HEK293 (cell line): Measurements from ENCODE around the gene PTER.

ENCODE experiments used
- CTCF ChIA-PET: fragments of 350-600 bp; formaldehyde crosslinking; extraction: SDS; loops from one replicate; lab custom pipeline; 2021; ENCODE audit warnings: antibody characterized with exemption; lab: Yijun Ruan, JAX
- POLR2A ChIA-PET: fragments of 300-600 bp; formaldehyde crosslinking; extraction: SDS; loops from one replicate; lab custom pipeline; 2020; ENCODE audit warnings: antibody characterized with exemption, inconsistent platforms; lab: Yijun Ruan, JAX
- H3K27ac ChIP-seq: fragments of 200-500 bp; sonication (Bioruptor generic); 2 replicates; pipeline ENCODE4 v1.5.1; 2014; ENCODE audit warnings: low read depth, low read length, control low read depth, inconsistent platforms; ENCODE audit errors: extremely low read depth
- H3K36me3 ChIP-seq, 2 experiments: fragments of 200-500 bp in 1 of 2; sonication (Bioruptor generic) in 1 of 2; 1 replicate in 1 of 2; 2 replicates in 1 of 2; pipeline ENCODE4 v1.5.1; 2014 to 2017; ENCODE audit warnings: inconsistent platforms in 2 of 2, low read length in 2 of 2; ENCODE audit not compliant: control insufficient read depth in 2 of 2, insufficient read depth in 1 of 2
- H3K4me1 ChIP-seq: fragments of 200-500 bp; sonication (Bioruptor generic); 2 replicates; pipeline ENCODE4 v1.5.1; 2014; ENCODE audit warnings: mild to moderate bottlenecking, low read length, inconsistent platforms; ENCODE audit not compliant: control insufficient read depth, insufficient read depth
- H3K4me3 ChIP-seq: 2 replicates; pipeline ENCODE4 v1.5.1; 2011; ENCODE audit warnings: low read depth, mild to moderate bottlenecking, control low read depth, low read length, moderate library complexity
- H3K9me3 ChIP-seq: fragments of 200-500 bp; sonication (Bioruptor generic); 2 replicates; pipeline ENCODE4 v1.5.1; 2014; ENCODE audit warnings: low read depth, low read length, inconsistent platforms; ENCODE audit not compliant: control insufficient read depth, insufficient read depth
- EGR2 ChIP-seq: fragments of 450-650 bp; formaldehyde crosslinking; IDR thresholded peaks from 2 replicates; pipeline ENCODE4 v1.5.1; 2016; ENCODE audit warnings: low read depth, missing biosample characterization, missing genetic modification characterization
- GFI1B ChIP-seq: fragments of 450-650 bp; formaldehyde crosslinking; IDR thresholded peaks from 2 replicates; pipeline ENCODE4 v1.5.1; 2016; ENCODE audit warnings: missing biosample characterization, missing genetic modification characterization
- MYNN ChIP-seq: fragments of 450-650 bp; formaldehyde crosslinking; IDR thresholded peaks from 2 replicates; pipeline ENCODE4 v1.5.1; 2016; ENCODE audit warnings: missing biosample characterization, missing genetic modification characterization, borderline replicate concordance
- PATZ1 ChIP-seq: fragments of 450-650 bp; formaldehyde crosslinking; IDR thresholded peaks from 2 replicates; pipeline ENCODE4 v1.5.1; 2016; ENCODE audit warnings: missing biosample characterization, missing genetic modification characterization
- RBAK ChIP-seq: fragments of 450-650 bp; formaldehyde crosslinking; IDR thresholded peaks from 2 replicates; pipeline ENCODE4 v1.5.1; 2016; ENCODE audit warnings: missing biosample characterization, missing genetic modification characterization
- SALL2 ChIP-seq: fragments of 450-650 bp; formaldehyde crosslinking; IDR thresholded peaks from 2 replicates; pipeline ENCODE4 v1.5.0; 2017; ENCODE audit warnings: missing biosample characterization, mild to moderate bottlenecking, missing genetic modification characterization, borderline replicate concordance
- SP7 ChIP-seq: fragments of 450-650 bp; formaldehyde crosslinking; IDR thresholded peaks from 2 replicates; pipeline ENCODE4 v1.5.1; 2016; ENCODE audit warnings: missing biosample characterization, missing genetic modification characterization
- WT1 ChIP-seq: fragments of 450-650 bp; formaldehyde crosslinking; IDR thresholded peaks from 2 replicates; pipeline ENCODE4 v1.5.1; 2016; ENCODE audit warnings: missing biosample characterization, missing genetic modification characterization
- ZBTB20 ChIP-seq: fragments of 450-650 bp; formaldehyde crosslinking; IDR thresholded peaks from 2 replicates; pipeline ENCODE4 v1.5.1; 2016; ENCODE audit warnings: missing biosample characterization, missing genetic modification characterization
- ZEB2 ChIP-seq: fragments of 450-650 bp; formaldehyde crosslinking; IDR thresholded peaks from 2 replicates; pipeline ENCODE4 v1.5.1; 2016; ENCODE audit warnings: missing biosample characterization, missing genetic modification characterization
- ZNF132 ChIP-seq: fragments of 450-650 bp; formaldehyde crosslinking; IDR thresholded peaks from 2 replicates; pipeline ENCODE4 v1.5.1; 2017; ENCODE audit warnings: missing biosample characterization, missing genetic modification characterization, borderline replicate concordance
- ZNF174 ChIP-seq: fragments of 450-650 bp; formaldehyde crosslinking; IDR thresholded peaks from 2 replicates; pipeline ENCODE4 v1.5.0; 2017; ENCODE audit warnings: missing biosample characterization, mild to moderate bottlenecking, missing genetic modification characterization
- ZNF175 ChIP-seq: fragments of 450-650 bp; formaldehyde crosslinking; IDR thresholded peaks from 2 replicates; pipeline ENCODE4 v1.5.1; 2016; ENCODE audit warnings: missing biosample characterization, missing genetic modification characterization
- ZNF221 ChIP-seq: fragments of 450-650 bp; formaldehyde crosslinking; IDR thresholded peaks from 2 replicates; pipeline ENCODE4 v1.5.1; 2017; ENCODE audit warnings: missing biosample characterization, missing genetic modification characterization, borderline replicate concordance
- ZNF292 ChIP-seq: fragments of 450-650 bp; formaldehyde crosslinking; IDR thresholded peaks from 2 replicates; pipeline ENCODE4 v1.5.1; 2016; ENCODE audit warnings: low read depth, missing biosample characterization, missing genetic modification characterization, borderline replicate concordance
- ZNF335 ChIP-seq: fragments of 450-650 bp; formaldehyde crosslinking; conservative IDR thresholded peaks from 2 replicates; pipeline ENCODE4 v1.5.1; 2016; ENCODE audit warnings: missing biosample characterization, missing genetic modification characterization
- ZNF391 ChIP-seq: fragments of 450-650 bp; formaldehyde crosslinking; IDR thresholded peaks from 2 replicates; pipeline ENCODE4 v1.5.1; 2016; ENCODE audit warnings: low read depth, missing biosample characterization, missing genetic modification characterization, borderline replicate concordance
- ZNF423 ChIP-seq: fragments of 450-650 bp; formaldehyde crosslinking; IDR thresholded peaks from 2 replicates; pipeline ENCODE4 v1.5.1; 2016; ENCODE audit warnings: missing biosample characterization, missing genetic modification characterization
- ZNF433 ChIP-seq: fragments of 450-650 bp; formaldehyde crosslinking; IDR thresholded peaks from 2 replicates; pipeline ENCODE4 v1.5.1; 2016; ENCODE audit warnings: missing biosample characterization, missing genetic modification characterization, low read depth
- ZNF449 ChIP-seq: fragments of 450-650 bp; formaldehyde crosslinking; IDR thresholded peaks from 2 replicates; pipeline ENCODE4 v1.5.1; 2017; ENCODE audit warnings: missing biosample characterization, mild to moderate bottlenecking, missing genetic modification characterization, moderate library complexity
- ZNF473 ChIP-seq: fragments of 450-650 bp; formaldehyde crosslinking; IDR thresholded peaks from 2 replicates; pipeline ENCODE4 v1.5.1; 2017; ENCODE audit warnings: missing biosample characterization, missing genetic modification characterization
- ZNF501 ChIP-seq: fragments of 450-650 bp; formaldehyde crosslinking; IDR thresholded peaks from 2 replicates; pipeline ENCODE4 v1.5.1; 2016; ENCODE audit warnings: missing biosample characterization, missing genetic modification characterization
- ZNF549 ChIP-seq: fragments of 450-650 bp; IDR thresholded peaks from 2 replicates; pipeline ENCODE4 v1.5.1; 2018; ENCODE audit warnings: missing biosample characterization, missing genetic modification characterization, mild to moderate bottlenecking, inconsistent platforms, moderate library complexity
- ZNF600 ChIP-seq: fragments of 450-650 bp; formaldehyde crosslinking; IDR thresholded peaks from 2 replicates; pipeline ENCODE4 v1.5.1; 2016; ENCODE audit warnings: missing biosample characterization, missing genetic modification characterization
- ZNF621 ChIP-seq: fragments of 450-650 bp; formaldehyde crosslinking; IDR thresholded peaks from 2 replicates; pipeline ENCODE4 v1.5.1; 2017; ENCODE audit warnings: missing biosample characterization, missing genetic modification characterization
- ZNF664 ChIP-seq: fragments of 450-650 bp; formaldehyde crosslinking; IDR thresholded peaks from 2 replicates; pipeline ENCODE4 v1.5.1; 2016; ENCODE audit warnings: missing biosample characterization, missing genetic modification characterization
- ZNF677 ChIP-seq: fragments of 450-650 bp; IDR thresholded peaks from 2 replicates; pipeline ENCODE4 v1.5.0; 2018; ENCODE audit warnings: missing biosample characterization, mild to moderate bottlenecking, missing genetic modification characterization, moderate library complexity
- ZNF701 ChIP-seq: fragments of 450-650 bp; formaldehyde crosslinking; IDR thresholded peaks from 2 replicates; pipeline ENCODE4 v1.5.1; 2016; ENCODE audit warnings: missing biosample characterization, missing genetic modification characterization
- ZNF707 ChIP-seq: fragments of 450-650 bp; formaldehyde crosslinking; IDR thresholded peaks from 2 replicates; pipeline ENCODE4 v1.5.1; 2016; ENCODE audit warnings: missing biosample characterization, missing genetic modification characterization
- ZNF791 ChIP-seq: fragments of 450-650 bp; formaldehyde crosslinking; IDR thresholded peaks from 2 replicates; pipeline ENCODE4 v1.5.1; 2016; ENCODE audit warnings: missing biosample characterization, missing genetic modification characterization
- ZNF830 ChIP-seq: fragments of 450-650 bp; IDR thresholded peaks from 2 replicates; pipeline ENCODE4 v1.5.0; 2018; ENCODE audit warnings: missing biosample characterization, missing genetic modification characterization, low read depth, mild to moderate bottlenecking, moderate library complexity
- TF ChIP-seq, protein P1 (sequence below): fragments of 450-650 bp; formaldehyde crosslinking; IDR thresholded peaks from 2 replicates; pipeline ENCODE4 v1.5.1; 2017; ENCODE audit warnings: missing biosample characterization, missing genetic modification characterization
- TF ChIP-seq, protein P2 (sequence below): fragments of 450-650 bp; formaldehyde crosslinking; IDR thresholded peaks from 2 replicates; pipeline ENCODE4 v1.5.1; 2016; ENCODE audit warnings: missing biosample characterization, missing genetic modification characterization

The PTER gene

GRCh38 chr10:16536155-16536554 lies 99.3 kb downstream of the PTER start:
- H3K4me1 ChIP-seq, result no peaks in the 10 kb centered on the region
- H3K27ac ChIP-seq, result no peak overlapping the region
- no peaks in the 10 kb centered on the region for H3K36me3 ChIP-seq
- no peaks in the 10 kb centered on the region for H3K9me3 ChIP-seq
- ChIA-PET POLR2A (interaction anchor here (0.6 kb wide), 1 partner anchor 394 kb away, joined by 5 read pairs; no protein-coding TSS in a partner anchor), CTCF (interaction anchor here (2.7 kb wide), 1 partner anchor 9 kb away, joined by 11 read pairs; no protein-coding TSS in a partner anchor)
- H3K4me3 ChIP-seq, result no peak overlapping the region
- no peak for TF ChIP-seq ZNF174 (tag by site-specific recombination)
- no peak for TF ChIP-seq ZNF391 (tag by site-specific recombination)
- no peak for TF ChIP-seq ZNF707 (tag by site-specific recombination)
- no peak for TF ChIP-seq SALL2
- no peak for TF ChIP-seq EGR2
- no peak for TF ChIP-seq ZNF830
- TF ChIP-seq ZNF473 (tag by site-specific recombination), result no peak
- TF ChIP-seq, protein P1, sequence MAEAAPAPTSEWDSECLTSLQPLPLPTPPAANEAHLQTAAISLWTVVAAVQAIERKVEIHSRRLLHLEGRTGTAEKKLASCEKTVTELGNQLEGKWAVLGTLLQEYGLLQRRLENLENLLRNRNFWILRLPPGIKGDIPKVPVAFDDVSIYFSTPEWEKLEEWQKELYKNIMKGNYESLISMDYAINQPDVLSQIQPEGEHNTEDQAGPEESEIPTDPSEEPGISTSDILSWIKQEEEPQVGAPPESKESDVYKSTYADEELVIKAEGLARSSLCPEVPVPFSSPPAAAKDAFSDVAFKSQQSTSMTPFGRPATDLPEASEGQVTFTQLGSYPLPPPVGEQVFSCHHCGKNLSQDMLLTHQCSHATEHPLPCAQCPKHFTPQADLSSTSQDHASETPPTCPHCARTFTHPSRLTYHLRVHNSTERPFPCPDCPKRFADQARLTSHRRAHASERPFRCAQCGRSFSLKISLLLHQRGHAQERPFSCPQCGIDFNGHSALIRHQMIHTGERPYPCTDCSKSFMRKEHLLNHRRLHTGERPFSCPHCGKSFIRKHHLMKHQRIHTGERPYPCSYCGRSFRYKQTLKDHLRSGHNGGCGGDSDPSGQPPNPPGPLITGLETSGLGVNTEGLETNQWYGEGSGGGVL (tag by site-specific recombination), result no peak
- TF ChIP-seq ZNF664 (tag by site-specific recombination), result no peak
- no peak for TF ChIP-seq ZNF621
- no peak for TF ChIP-seq ZNF175 (tag by site-specific recombination)
- no peak for TF ChIP-seq ZNF221
- no peak for TF ChIP-seq ZNF549 (tag by site-specific recombination)
- TF ChIP-seq ZNF677 (tag by site-specific recombination), result no peak
- TF ChIP-seq GFI1B (tag by site-specific recombination), result no peak
- no peak for TF ChIP-seq ZNF600

DNA sequence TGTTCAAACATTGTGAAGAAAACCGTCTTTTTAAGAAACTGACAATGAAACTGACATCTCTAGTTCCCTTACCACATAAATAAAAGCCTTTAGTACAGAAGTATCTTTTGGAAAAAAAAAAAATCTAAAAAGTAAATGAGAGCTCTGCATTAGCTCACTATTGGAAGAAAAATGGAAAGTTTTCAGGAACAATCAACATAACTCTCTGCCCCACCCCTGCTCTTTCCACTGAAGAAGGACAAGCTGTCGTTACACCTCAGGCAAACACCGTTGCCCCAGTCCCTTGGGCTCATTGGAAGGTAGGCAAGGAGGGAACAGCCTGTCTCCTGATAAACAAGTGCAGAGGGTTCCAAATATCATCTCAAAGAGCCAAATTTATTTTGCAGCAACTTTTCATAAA lies 107.3 kb downstream of the PTER start:
- no peaks in the 10 kb centered on the region for H3K36me3 ChIP-seq
- ChIA-PET POLR2A (interaction anchor here (0.7 kb wide), 2 partner anchors 15 to 683 kb away, joined by 6 to 10 read pairs; no protein-coding TSS in a partner anchor), CTCF (interaction anchor here (1.4 kb wide), 1 partner anchor 8 kb away, joined by 11 read pairs; no protein-coding TSS in a partner anchor)
- H3K4me3 ChIP-seq, result no peak overlapping the region
- no peaks in the 10 kb centered on the region for H3K4me1 ChIP-seq
- H3K9me3 ChIP-seq, result no peaks in the 10 kb centered on the region
- H3K27ac ChIP-seq, result no peak overlapping the region
- no peak for TF ChIP-seq ZNF335 (tag by site-specific recombination)
- TF ChIP-seq WT1 (tag by site-specific recombination), result no peak
- TF ChIP-seq PATZ1, result no peak
- no peak for TF ChIP-seq ZNF830
- no peak for TF ChIP-seq ZBTB20
- TF ChIP-seq RBAK (tag by site-specific recombination), result no peak
- TF ChIP-seq, protein P2, sequence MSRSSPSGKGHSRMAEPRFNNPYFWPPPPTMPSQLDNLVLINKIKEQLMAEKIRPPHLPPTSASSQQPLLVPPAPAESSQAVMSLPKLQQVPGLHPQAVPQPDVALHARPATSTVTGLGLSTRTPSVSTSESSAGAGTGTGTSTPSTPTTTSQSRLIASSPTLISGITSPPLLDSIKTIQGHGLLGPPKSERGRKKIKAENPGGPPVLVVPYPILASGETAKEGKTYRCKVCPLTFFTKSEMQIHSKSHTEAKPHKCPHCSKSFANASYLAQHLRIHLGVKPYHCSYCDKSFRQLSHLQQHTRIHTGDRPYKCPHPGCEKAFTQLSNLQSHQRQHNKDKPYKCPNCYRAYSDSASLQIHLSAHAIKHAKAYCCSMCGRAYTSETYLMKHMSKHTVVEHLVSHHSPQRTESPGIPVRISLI (tag by site-specific recombination), result no peak
- TF ChIP-seq ZNF433, result no peak
- TF ChIP-seq ZNF449 (tag by site-specific recombination), result no peak
- TF ChIP-seq ZNF423 (tag by site-specific recombination), result no peak
- no peak for TF ChIP-seq ZEB2 (tag by site-specific recombination)
- TF ChIP-seq ZNF791 (tag by site-specific recombination), result no peak
- TF ChIP-seq ZNF501 (tag by site-specific recombination), result no peak
- TF ChIP-seq ZNF701 (tag by site-specific recombination), result no peak
- TF ChIP-seq ZNF132 (tag by site-specific recombination), result no peak
- TF ChIP-seq SP7, result no peak
- TF ChIP-seq ZNF292 (tag by site-specific recombination), result no peak
- TF ChIP-seq MYNN (tag by site-specific recombination), result no peak
